ENCODE results near the gene DLX5. TPM values are rescaled to one million over a fixed set of nuclear protein-coding genes. Genes with fewer than 3 reads are reported as not detected.

Gene DLX5
- total RNA-seq, 1 donor from 2014 or later: 33.4 TPM

DNA sequence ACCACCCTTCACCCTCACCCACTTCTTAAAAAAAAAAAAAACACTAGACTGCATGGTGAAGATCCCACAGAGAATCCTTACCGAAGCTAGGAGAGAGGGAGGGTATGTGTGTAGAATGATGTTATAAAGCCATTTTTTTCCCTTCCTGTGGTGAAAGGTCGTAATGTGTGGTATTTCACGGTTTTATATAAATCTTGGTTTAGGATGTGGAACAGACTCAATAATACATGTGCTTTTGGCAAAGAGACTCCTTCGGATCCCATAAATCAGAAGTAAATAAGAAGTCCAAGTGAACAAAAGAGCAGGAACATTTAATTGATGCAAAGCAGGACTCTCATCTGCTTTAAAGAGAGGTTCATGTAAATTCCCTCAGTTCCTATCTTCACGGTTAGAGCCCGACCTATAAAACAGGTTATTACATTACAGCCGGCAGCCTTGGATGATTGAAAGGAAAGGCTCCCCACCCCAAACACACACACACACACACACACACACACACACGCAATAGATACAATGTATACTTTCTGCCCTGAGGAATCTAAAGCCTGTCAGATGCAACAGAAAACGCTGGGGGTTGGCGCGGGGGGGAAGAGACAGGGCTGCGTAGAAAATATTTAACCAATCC lies 8.8 kb downstream of the DLX5 start:
- Mint-ChIP-seq H3K4me3 (peak overlapping the region; percentile 67), H3K36me3 (peaks cover 20% of the 10 kb centered on the region), H3K4me1 (peaks cover 58% of the 10 kb centered on the region), H3K27me3 (ENCODE audit: low read depth) (peaks cover 98% of the 10 kb centered on the region), H3K27ac (peak overlapping the region; percentile 84), H3K9me3 (no peaks in the 10 kb centered on the region)
- no peak for DNase-seq (ENCODE audit: low spot score in 2 of 2, unreplicated experiment in 2 of 2)
- TF ChIP-seq, protein P1, sequence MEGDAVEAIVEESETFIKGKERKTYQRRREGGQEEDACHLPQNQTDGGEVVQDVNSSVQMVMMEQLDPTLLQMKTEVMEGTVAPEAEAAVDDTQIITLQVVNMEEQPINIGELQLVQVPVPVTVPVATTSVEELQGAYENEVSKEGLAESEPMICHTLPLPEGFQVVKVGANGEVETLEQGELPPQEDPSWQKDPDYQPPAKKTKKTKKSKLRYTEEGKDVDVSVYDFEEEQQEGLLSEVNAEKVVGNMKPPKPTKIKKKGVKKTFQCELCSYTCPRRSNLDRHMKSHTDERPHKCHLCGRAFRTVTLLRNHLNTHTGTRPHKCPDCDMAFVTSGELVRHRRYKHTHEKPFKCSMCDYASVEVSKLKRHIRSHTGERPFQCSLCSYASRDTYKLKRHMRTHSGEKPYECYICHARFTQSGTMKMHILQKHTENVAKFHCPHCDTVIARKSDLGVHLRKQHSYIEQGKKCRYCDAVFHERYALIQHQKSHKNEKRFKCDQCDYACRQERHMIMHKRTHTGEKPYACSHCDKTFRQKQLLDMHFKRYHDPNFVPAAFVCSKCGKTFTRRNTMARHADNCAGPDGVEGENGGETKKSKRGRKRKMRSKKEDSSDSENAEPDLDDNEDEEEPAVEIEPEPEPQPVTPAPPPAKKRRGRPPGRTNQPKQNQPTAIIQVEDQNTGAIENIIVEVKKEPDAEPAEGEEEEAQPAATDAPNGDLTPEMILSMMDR (IDR thresholded peaks at IDR 0.05; ENCODE audit: unreplicated experiment): no peak

DNA sequence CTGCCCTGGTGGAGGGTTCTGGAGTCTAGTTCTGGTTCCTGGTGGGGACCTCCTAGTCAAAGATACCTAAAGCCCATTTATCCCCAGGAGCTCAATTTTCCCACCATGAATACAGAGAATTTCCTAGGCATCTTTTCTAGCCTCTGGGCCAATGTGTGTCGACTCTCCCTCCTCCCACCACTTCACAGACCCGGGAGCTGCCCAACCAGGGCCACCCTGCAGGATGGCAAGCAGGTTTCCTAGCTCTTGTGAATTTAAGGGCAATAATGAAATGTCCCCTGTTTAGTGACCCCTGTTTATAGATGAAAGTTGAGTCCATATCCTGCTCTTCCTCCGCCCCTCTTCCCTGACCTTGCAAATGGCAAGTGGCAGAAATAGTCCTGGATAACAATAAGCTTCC lies 9.4 kb downstream of the DLX5 start:
- peaks cover 96% of the 10 kb centered on the region for H3K27me3 Mint-ChIP-seq (ENCODE audit: low read depth)
- TF ChIP-seq, protein P1 (IDR thresholded peaks at IDR 0.05; ENCODE audit: unreplicated experiment): no peak
- no peak for DNase-seq (ENCODE audit: low spot score in 2 of 2, unreplicated experiment in 2 of 2)
- H3K36me3 Mint-ChIP-seq: peaks cover 17% of the 10 kb centered on the region
- H3K9me3 Mint-ChIP-seq: no peaks in the 10 kb centered on the region
- peaks cover 52% of the 10 kb centered on the region for H3K4me1 Mint-ChIP-seq
- H3K27ac Mint-ChIP-seq: peak overlapping the region; percentile 45
- H3K4me3 Mint-ChIP-seq: no peak overlapping the region

DNA sequence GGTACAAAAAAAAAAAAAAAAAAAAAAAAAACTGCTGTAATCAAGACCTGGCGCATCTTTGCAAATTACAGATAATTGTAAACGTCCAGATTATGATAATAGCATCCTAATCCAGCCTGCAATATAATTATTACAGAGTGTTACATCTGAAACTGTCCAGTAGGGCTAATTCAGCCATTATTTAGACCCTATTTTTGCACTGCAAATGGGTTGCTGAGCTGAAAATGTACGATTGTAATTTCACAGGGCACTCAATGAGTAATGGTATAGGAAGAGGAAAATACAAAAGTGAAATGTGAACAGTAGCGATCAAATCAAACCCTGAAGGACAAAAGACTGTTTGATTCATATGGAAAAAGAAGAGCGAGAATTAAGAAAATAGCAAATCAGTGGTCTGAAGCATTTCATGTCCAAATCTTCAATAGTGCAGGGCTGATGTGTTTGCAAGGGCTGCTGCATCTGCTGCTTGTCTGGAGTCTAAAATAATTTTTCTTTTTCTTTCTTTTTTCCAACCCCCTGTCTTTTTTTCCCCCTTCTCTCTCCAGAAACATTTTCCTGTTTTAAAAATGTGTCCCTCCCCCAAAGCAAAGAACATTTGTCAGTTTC lies 10.4 kb downstream of the DLX5 start:
- TF ChIP-seq, protein P1 (IDR thresholded peaks at IDR 0.05; ENCODE audit: unreplicated experiment): no peak
- H3K27ac Mint-ChIP-seq: no peak overlapping the region
- no peak overlapping the region for H3K4me3 Mint-ChIP-seq
- H3K9me3 Mint-ChIP-seq: no peaks in the 10 kb centered on the region
- no peak for DNase-seq (ENCODE audit: low spot score in 2 of 2, unreplicated experiment in 2 of 2)
- H3K36me3 Mint-ChIP-seq: peaks cover 24% of the 10 kb centered on the region
- peaks cover 43% of the 10 kb centered on the region for H3K4me1 Mint-ChIP-seq
- H3K27me3 Mint-ChIP-seq (ENCODE audit: low read depth): peaks cover 97% of the 10 kb centered on the region

DNA sequence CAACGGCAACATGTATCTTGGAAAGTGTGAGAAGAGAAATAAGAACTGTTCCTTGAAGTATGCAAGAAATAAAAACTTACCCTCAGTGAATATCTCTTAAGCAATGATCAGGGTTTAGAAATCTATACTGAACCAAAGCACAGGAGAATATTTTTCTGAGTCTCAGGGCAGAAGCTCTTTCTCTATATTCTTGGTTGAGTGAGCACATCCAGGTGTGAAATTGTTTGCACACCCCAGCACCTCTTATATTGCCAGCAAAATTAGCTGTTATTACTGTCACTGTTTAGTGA lies 10.8 kb downstream of the DLX5 start:
- DNase-seq (ENCODE audit: low spot score in 2 of 2, unreplicated experiment in 2 of 2): no peak
- Mint-ChIP-seq H3K27me3 (ENCODE audit: low read depth) (peaks cover 96% of the 10 kb centered on the region), H3K4me1 (peaks cover 38% of the 10 kb centered on the region), H3K9me3 (no peaks in the 10 kb centered on the region), H3K27ac (no peak overlapping the region), H3K36me3 (peaks cover 24% of the 10 kb centered on the region), H3K4me3 (no peak overlapping the region)
- TF ChIP-seq, protein P1 (IDR thresholded peaks at IDR 0.05; ENCODE audit: unreplicated experiment): no peak

DNA sequence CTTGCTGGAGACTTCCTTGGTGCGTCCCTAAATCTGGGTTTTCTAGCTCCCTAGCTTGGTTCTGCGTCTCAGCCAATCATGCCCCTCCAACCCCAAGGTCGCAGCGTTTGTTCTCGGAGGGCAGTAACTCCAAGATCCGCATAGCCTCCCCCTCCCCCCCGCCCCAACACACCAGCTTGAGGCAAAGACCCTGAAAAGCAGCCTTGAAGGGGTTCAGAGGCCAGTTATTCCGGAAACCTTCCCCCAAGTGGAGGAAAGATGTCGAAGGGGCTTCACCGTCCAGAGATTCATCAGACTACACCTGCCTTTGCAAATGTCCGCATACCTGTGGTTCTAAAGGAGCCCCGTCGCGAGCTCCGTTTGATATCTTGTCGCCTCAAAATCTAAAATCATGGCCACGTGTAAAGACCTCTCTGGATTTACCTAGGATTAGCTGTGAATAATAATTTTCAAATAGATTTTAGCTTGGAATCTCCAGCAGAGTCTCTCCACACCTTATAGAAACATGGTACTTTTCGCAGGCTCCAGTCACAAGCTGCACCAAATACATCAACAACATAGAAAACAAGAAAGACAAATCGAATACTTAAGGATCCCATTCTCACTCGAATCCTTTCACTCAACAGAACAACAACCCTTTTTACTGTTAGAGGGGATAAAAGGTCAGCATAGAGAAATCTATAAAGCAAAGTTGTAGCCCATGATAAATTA lies 11.3 kb downstream of the DLX5 start:
- DNase-seq (ENCODE audit: low spot score in 2 of 2, unreplicated experiment in 2 of 2): no peak

More for the DNA sequence above, 11.3 kb downstream of the DLX5 start:
- Mint-ChIP-seq H3K4me1 (peaks cover 35% of the 10 kb centered on the region), H3K27ac (no peak overlapping the region), H3K27me3 (ENCODE audit: low read depth) (peaks cover 97% of the 10 kb centered on the region), H3K36me3 (peaks cover 24% of the 10 kb centered on the region), H3K4me3 (no peak overlapping the region), H3K9me3 (no peaks in the 10 kb centered on the region)
- TF ChIP-seq, protein P1 (IDR thresholded peaks at IDR 0.05; ENCODE audit: unreplicated experiment): no peak

Measured in mesothelial cell of epicardium (in vitro differentiated cells).